Activated CD8-positive, alpha-beta memory T cell treated with anti-CD3 and anti-CD28 coated beads, Interleukin-2, amount 50 U/mL, for 24 hours (primary cell): ENCODE data around the gene ELFN2.

ENCODE experiments used
- DNase-seq: peaks from one replicate; pipeline ENCODE4 v3.0.0-alpha.2; 2020; ENCODE audit errors: extremely low read depth

The ELFN2 gene

GRCh38 chr22:37427711-37428635 is 694 bp upstream of the ELFN2 start:
- DNase-seq = no peak

GRCh38 chr22:37426706-37427134 is 559 bp downstream of the ELFN2 start:
- DNase-seq = no peak

GRCh38 chr22:37425800-37426705 is 1.2 kb downstream of the ELFN2 start:
- DNase-seq = no peak

GRCh38 chr22:37425369-37425768 is 1.9 kb downstream of the ELFN2 start:
- no peak for DNase-seq

- DNase-seq = no peak
Observed at GRCh38 chr22:37423283-37423682, 4.0 kb downstream of the ELFN2 start.

- no peak for DNase-seq
Observed at GRCh38 chr22:37421468-37421877, 5.8 kb downstream of the ELFN2 start.

GRCh38 chr22:37420686-37421467 is 6.4 kb downstream of the ELFN2 start:
- no peak for DNase-seq

GRCh38 chr22:37419969-37420685 is 7.2 kb downstream of the ELFN2 start:
- no peak for DNase-seq

- no peak for DNase-seq
Observed at GRCh38 chr22:37419370-37419968, 7.8 kb downstream of the ELFN2 start.

GRCh38 chr22:37418627-37419369 is 8.5 kb downstream of the ELFN2 start:
- no peak for DNase-seq

GRCh38 chr22:37417677-37418348 is 9.5 kb downstream of the ELFN2 start:
- DNase-seq = no peak

- DNase-seq = no peak
Observed at GRCh38 chr22:37417264-37417663, 10.0 kb downstream of the ELFN2 start.

GRCh38 chr22:37416827-37417226 is 10.5 kb downstream of the ELFN2 start:
- DNase-seq = no peak

- DNase-seq = no peak
Observed at GRCh38 chr22:37416389-37416788, 10.9 kb downstream of the ELFN2 start.

GRCh38 chr22:37415210-37415609 is 12.1 kb downstream of the ELFN2 start:
- DNase-seq = no peak

GRCh38 chr22:37414288-37414687 is 13.0 kb downstream of the ELFN2 start:
- DNase-seq = no peak

- no peak for DNase-seq
Observed at GRCh38 chr22:37413546-37413945, 13.7 kb downstream of the ELFN2 start.

GRCh38 chr22:37412495-37413250 is 14.6 kb downstream of the ELFN2 start:
- DNase-seq = no peak

- no peak for DNase-seq
Observed at GRCh38 chr22:37411655-37412054, 15.6 kb downstream of the ELFN2 start.
